M059J (cell line): ENCODE results near the gene SDC3. TPM values are rescaled to one million over a fixed set of nuclear protein-coding genes. Genes with fewer than 3 reads are reported as not detected.
A peak's percentile ranks its signal among the peaks of the same experiment; 100 is the strongest.

ENCODE experiments used
- DNase-seq: peaks from one replicate; pipeline ENCODE4 v3.0.0-alpha.2; 2012; ENCODE audit warnings: low read depth
- total RNA-seq: library from RNA; depleted of rRNA; stranded (reverse); fragments of >200 nt; shearing (Covaris generic); gene quantifications from 2 replicates; pipeline ENCODE4 v1.2.3, GENCODE V29; 2014

The SDC3 gene
- total RNA-seq, 1 experiment from 2014 or later, result 49.2 TPM

DNA sequence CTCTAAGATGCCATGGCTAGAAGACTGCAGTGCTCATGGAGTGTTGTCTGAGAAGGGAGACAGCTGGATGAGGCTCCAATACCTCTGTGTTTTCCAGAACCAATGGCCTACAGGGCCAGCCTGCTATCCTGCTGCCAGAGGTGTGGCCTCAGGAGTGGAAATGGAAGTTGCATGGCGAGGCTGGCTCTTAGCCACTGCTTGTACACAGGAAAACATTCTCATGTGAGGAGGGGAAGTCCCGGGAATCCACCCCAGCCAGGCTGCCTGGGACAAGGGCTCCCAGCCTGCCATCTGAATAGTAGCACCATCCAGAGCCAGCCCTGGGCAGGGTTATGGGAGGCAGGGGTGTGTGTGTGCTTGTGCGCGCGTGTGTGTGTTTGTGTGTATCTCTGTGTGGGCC, 56.5 kb downstream of the SDC3 start:
- DNase-seq, result peak; percentile 59

DNA sequence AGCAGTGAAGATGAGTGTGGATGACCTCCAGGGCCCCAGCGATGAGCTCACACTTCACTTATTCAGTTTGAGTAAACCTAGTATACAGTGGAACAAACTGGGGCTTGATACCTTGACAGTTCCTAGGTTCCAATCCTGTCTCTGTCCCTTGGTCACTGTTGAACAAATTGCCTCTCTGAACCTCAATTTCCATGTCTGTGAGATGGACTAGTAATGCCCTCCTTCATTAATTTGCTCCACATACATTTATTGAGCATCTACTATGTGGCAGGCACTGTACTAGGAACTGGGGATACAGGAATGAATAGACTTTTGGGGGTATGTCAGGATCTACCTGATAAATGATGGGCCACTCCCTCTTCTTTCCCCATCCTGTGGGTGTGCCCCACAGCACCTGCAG, 57.3 kb downstream of the SDC3 start:
- no peak for DNase-seq

DNA sequence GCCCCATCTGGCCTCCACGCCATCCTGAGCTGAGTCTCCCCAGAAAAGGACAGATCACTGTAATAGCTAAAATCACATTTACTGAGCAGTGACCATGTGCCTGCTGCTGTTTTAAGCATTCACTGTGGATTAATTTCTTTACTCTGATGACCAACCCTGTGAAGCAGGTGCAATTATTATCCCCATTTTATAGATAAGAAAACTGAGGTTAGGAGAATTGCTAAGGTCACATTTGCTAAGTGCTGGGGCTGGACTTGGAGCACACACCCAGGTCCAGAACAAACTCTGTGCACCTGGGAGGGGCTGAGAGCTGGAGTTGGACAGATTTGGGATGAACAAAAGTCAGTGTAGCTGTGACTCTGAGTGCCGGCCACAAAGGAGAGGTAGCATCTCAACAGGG, 58.0 kb downstream of the SDC3 start:
- DNase-seq, result no peak

DNA sequence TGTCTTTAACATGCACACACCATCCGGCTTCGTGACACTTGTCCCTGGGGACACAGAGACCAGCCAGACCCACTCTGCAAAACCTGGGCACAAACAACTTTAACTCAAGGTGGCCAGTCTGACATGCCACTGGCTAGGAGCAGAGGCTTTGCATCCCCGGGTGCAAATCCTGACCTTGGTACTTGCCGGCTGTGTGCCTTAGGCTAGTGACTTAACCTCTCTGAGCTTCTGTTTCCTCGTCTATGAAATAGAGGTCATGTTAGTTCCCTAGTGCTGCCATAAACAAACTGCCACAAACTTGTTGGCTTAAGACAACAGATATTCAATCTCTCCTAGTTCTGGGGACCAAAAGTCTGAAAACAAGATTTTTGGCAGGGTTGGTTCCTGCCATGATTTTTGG, 60.4 kb downstream of the SDC3 start:
- no peak for DNase-seq

DNA sequence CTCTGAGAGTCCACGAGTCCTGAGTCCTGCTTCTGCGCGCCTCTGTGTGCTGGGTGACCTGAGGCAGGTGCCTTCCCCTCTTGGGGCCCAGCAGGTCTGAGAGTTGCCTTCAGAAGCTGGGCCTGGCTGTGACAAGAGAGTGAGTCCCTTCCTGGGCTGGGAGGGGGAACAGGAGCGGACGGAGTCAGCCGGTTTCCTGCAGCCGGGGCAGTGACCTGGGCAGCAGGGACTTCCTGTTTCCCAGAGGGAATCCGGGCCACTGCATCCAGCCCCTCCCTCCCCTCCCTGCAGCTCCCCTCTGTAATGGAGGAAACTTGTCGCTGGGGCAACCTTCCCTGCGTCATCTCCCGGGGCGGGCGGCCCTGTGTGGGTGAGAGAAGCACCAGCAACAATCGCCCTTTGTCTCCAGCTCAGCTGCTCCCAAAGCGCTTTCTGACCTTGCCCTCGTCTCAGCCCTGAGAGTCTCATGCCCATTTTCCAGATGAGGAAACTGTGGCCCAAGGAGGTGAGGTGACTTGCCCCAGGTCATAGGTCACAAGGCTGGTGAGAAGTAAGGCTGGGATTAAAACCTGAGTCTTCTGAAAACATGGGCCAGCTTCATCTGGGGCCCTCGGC, 61.1 kb downstream of the SDC3 start:
- peak; percentile 86 for DNase-seq

DNA sequence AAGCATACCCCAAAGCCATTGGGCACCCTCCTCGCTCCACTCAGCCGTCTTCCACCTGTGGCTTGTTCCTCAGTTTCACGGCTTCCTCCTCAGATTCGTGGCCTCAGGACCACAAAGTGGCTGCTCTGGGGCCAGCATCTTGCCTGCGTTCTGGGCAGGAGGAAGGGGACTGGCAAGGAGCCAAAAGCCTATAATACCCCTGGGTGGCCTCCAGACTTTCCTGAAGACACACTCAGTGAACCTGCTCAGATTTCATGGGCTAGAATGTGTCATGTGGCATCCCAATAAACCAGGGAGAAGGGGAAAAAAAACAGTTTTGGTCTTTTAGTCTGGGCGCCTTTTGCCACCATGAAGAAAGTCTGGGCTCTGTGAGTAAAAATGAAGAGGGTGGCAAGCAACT, 62.0 kb downstream of the SDC3 start:
- no peak for DNase-seq

DNA sequence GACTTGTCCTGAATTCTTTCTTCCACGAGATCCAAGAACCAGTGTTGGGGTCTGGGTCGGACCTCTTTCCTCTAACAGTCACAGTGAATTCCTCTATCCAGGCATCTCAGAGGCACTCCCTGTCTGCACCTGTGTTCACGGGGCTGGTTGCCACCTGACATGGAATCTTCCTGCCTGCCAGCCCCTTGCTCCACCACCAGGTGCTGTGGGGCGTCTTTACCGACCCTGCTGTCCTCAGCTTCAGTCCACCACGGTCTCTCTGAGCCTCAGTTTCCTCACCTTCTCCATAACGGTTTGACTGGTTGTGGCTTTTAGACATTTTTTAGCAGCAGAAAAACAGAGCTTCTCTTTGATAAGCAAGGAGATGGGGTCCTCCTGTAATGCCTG, 62.7 kb downstream of the SDC3 start:
- no peak for DNase-seq

DNA sequence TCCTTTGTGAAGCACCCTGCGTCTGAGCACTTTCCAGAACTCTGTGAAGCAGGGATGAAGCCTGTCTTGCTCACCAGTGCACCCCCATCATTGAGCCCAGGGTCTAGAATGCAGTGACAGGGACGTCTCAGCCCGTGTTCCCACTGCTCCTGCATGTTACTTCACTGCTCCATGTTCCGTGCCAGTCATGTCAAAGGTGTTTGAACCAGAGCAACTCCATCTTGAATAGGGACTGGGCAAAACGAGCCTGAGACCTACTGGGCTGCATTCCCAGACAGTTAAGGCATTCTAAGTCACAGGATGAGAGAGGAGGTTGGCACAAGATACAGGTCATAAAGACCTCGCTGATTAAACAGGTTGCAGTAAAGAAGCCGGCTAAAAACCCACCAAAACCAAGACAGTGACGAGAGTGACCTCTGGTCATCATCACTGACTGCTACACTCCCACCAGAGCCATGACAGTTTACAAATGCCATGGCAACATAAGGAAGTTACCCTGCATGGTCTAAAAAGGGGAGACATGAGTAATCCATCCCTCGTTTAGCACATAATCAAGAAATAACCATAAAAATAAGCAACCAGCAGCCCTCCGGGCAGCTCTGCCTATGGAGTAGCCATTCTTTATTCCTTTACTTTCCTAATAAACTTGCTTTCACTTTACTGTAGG, 63.2 kb downstream of the SDC3 start:
- no peak for DNase-seq

DNA sequence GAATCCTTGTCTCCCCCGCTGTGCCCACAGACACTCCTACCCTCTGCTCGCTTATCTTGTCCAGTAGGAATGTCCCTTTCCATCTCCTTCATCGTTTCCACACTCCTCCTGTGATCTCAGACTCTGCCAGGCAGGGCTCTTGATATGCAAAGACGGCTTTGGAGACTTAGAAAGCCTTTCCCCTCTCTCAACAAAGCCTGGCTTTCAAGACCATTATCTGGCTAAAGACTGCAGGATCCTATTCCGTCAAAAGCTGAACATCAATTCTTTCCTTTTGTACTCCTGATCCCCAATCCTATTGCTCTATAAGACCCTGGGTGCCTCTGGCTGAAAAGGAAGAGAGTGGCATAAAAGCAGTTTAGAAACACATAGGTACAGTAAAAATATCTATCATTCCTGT, 63.9 kb downstream of the SDC3 start:
- no peak for DNase-seq

DNA sequence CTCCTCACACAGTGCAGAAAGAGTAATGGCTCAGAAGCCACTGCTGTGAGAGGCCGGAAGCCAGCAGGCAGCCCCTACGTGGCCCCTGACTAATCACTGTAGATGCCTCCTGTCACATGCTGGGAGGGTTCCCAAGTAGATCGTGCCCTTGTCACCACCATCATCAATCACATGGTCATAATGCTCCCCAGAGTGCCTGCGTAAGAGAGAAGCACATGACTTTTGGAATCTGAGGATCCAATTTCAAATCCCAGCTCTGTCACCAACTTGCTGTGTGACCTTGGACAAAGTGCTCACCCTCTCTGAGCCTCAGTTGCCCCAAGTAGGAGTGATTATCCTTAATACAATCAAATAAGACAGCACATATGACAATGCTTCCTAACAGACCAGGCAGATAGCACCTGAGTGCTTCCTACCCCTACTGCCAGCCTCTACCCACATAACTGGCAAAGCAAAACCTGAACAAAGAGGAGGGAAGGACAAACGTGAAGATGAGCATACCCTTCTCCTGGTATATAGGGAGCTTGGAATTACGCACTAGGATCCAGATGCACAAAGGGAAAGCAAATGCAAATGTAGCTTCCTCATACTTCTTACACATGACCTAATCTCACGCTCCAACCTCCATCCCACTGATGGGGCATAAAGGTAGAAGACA, 65.7 kb downstream of the SDC3 start:
- DNase-seq, result peak; percentile 29

DNA sequence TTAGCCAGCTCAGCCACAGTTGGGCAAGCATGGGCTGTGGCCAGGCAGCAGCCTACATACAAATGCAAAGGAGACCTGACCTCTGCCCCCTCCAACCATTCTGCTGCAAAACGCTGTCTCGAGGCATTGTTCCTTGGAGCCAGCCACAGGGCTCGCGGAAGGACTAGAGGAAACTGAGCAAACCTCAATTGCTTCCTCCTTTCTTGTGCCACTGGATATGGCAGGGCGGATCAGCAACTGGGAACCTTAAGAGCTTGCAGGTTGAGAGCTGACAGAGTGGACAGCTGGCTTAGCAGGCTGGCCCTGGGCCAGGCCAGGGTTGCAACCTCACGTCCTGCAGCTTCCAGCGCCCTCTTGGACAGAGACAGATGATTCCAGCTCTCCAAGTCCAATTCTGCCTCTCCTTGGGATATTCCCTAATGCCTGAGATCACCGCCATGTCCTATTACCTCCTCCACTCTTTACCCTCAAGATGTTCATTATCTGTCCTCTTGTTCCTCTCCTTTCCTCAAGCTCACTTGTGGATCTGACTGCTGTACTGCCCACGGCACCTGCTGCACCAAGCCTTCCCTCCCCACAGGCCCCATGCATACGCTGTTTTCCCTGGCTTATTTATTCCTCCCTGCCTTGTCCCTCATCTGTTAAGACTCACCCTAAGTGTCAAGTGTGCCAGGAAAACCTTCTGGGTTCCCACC, 67.5 kb downstream of the SDC3 start:
- DNase-seq, result peak; percentile 42

DNA sequence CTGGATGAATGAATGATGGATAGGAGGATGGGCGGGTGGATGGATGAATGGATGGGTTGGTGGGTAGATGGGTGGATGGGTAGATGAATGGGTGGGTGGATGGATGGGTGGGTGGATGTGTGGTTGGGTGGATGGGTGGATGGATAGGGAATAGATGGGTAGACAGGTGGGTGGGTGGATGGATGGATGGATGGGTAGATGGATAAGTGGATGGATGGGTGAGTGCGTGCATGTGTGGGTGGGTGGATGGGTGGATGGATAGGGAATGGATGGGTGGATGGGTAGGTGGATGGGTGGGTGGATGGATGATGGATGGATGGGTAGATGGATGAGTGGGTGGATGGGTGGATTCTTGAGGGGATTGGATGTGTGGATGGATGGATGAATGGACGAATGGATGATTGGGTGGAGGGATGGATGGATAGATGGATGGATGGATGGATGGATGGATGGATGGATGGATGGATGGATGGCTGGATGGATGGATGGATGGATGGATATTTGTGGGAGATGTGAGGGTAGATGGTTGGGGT, 68.7 kb downstream of the SDC3 start:
- DNase-seq, result no peak

DNA sequence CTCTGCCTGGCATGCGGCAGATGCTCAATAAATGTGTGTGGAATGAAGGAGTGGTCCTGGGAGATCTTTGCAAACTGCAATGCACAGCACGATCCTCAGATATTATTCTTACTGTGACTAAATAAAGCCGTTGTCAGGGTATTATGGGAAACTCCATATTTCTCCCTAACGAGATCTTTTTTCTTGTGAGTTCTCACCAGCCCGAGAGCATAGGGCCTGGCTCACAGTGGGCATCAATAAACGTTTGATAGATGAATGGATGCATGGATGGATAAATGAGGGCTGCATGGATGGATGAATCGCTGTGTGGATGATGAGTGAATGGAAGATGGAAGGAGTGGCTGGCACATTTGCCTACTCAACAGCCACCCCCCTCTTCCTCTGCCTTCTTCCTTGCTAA, 69.6 kb downstream of the SDC3 start:
- no peak for DNase-seq

DNA sequence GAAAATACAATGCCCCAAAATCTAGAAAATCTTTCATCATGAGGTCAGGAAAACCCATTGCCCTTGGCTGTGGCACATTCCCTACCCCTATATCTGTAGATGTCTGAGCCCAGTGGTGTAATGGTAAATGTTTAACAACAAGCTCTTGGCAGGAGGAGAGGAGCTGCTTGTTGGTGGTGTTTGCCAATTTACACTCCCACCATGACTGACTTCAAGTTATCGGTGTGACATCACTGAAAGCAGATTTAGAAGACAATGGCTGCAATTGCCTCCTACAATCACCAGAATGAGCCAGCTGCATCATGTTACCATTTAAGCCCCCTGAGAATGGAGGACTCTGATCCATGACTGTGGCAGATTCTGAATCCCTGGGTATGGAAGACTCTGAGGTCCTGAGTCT, 70.9 kb downstream of the SDC3 start:
- no peak for DNase-seq

DNA sequence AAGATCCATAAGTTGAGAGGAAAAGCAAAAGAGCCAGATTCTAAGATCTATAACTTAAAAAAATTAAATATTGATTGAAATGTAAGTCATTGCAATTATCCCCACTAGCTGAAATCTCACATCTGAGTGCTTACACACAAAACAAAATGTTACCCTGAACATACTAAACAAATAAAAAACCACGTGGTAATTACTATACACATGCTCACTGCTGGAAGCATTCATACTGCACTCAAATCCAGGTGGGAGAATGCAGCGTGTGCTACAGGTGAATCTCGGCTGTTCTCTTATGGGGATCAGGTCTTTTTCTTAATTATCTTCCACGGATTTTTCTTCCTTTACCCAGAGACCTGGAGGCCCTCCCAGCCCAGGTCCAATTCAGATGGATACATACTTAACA, 74.3 kb downstream of the SDC3 start:
- DNase-seq, result no peak

DNA sequence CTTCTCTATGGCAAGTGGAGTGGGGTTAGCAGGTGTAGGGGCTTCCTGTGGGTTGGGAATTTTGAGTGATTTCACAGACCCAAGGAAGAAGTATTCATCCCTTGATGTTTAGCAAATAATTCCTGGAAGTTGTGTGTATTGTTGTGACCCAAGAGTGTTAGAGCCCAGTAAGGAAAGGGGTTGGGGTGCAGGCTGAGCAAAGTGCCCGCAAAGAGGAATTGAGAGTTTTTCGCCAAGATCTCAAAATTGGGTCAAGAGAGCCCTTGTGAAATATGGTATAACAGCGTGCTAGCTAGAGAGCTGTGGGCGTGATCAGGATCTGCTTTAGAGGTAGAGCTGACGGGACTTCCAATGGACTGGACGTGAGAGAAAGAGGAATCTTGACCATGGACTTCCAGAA, 78.0 kb downstream of the SDC3 start:
- no peak for DNase-seq

DNA sequence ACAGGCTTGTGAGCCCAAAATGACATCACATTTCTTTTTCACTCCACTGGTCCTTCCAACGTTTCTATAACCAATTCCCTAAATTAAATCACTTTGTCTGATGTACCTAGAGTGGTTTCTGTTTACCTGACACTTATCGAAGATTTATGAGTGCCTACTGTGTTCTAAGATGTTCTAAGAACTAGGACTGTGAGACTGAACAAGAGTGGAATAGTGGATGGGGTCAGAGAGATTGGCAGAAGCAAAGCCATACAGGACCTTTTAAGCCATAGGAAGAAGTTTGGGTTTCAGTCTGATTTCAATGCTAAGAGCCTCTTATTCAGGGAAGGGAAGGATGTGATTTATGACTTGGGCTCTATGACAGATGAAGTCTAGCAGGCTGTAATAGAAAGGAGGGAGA, 78.7 kb downstream of the SDC3 start:
- DNase-seq, result no peak

DNA sequence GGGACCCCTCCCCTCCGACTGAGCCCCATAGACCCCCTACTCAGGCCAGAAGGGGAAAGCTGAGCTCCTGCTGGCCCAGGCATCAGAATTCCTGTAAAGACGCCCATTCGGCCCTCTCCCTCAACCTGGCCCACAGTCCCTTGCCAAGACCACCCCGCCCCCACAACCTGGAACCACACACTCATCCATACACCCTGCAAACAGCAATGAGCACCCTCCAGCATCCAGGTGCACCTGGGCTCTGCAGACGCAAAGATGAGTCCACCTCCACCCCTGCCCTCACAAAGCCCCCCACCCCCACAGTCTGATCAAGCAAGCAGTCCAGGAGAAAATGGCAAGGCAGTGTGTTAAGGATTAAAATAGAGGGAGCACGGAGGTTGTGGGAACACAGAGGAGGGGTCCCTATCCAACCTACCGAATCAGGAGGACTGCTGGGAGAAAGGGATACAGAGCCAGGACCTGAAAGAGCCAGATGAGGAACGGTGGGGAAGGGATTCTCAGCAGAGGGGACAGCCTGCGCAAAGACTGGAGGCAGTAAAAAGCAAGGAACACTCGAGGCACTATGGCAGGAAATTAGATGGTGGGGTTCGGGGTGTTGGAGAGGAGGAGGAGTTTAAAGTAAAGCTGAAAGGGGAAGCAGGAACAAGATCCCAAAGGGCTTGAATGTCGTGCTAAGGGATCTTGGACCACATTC, 83.7 kb downstream of the SDC3 start:
- no peak for DNase-seq

DNA sequence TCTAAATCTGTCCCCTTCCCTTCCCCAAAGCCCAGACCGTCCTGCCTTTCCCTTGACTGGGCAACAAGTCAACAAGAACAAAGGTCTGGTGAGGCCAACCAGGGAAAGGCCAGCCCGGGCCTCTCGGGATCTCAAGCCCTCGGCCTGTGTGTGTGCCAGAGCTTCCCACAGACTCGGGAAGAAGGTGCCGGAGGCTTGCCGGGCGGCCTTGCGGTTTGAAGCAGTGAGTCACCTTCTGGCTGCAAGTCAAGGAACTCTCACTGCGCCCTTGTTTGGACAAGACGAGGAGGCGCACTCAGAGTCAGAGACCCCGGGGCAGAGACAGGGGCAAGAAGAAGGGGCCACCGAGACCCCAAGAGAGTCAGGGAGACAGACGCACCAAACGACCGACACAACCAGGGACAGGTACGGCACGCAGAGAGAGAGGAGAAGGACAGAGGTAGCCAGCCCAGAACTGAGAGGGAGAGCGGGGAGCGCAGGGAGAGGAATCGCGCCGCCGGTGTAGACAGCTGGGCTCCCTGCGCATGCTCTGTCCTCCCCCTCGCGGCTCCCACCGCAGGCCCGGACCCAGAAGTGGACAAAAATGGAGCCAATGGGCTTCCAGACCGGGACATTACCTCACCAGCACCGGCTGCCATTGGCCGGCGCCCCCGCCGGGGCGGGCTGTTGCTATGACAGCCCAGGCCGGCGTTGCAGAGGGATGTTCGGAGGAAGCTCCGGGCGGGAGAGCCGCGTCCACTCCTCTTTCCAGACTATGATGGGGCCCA, 84.4 kb downstream of the SDC3 start:
- peak; percentile 99 for DNase-seq

DNA sequence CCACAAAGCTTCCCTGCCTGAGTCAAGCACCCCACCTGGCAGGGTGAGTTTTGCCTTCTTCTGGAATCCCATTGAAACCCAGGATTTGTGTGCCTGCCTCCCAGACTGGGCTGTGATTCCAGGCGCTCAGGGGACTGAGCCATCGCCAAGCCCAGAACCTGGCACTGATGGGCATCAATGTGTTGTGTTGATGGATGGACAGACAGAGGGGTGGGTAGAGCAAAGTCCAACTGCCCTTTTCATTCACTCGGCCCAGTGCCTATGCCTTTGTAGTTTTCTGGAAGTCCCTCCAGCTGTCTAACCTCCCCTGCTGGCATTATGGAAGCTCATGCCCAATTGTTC, 85.0 kb downstream of the SDC3 start:
- no peak for DNase-seq

DNA sequence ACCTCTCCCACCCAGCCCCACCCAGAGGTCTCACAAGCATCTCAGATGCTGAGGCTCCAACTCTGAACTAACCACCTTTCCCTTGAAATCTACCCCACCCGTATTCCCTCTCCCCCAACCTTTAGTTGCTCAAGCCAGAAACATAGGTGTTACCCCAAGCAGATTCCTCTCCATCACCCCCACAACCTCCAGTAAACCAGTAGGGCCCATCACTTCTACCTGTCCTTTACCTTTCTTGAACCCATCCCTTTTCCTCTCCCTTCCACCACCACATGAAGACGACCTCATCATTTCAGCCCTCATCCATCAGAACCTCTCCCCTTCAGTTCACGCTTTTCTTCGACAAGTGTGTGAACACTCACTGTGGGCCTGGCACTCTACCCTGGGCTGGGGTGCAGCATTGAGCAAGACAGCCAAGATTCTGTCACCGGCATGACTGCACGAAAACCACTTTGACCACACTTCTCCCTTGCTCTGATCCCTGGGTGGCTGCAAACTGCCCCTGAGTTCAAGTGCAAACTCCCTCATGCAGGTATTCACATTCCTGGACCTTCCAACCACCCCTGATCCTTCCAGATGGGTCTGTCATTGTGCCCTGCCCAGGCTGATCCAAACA, 85.5 kb downstream of the SDC3 start:
- DNase-seq, result peak; percentile 87
